GM23248 (cell line): ENCODE measurements around the gene TMTC1.

Experiments used
- EZH2 ChIP-seq: fragments of 200-600 bp; sonication (generic); IDR thresholded peaks from 2 replicates; pipeline ENCODE4 v1.6.1; 2018; ENCODE audit warnings: antibody characterized with exemption, mild to moderate bottlenecking; ENCODE audit not compliant: insufficient read depth, poor library complexity, severe bottlenecking
- EZH2phosphoT487 ChIP-seq: fragments of 200-600 bp; sonication (generic); IDR thresholded peaks from 2 replicates; pipeline ENCODE4 v1.6.1; 2018; ENCODE audit warnings: antibody characterized with exemption, moderate library complexity, mild to moderate bottlenecking, low read depth; ENCODE audit not compliant: insufficient read depth

DNA sequence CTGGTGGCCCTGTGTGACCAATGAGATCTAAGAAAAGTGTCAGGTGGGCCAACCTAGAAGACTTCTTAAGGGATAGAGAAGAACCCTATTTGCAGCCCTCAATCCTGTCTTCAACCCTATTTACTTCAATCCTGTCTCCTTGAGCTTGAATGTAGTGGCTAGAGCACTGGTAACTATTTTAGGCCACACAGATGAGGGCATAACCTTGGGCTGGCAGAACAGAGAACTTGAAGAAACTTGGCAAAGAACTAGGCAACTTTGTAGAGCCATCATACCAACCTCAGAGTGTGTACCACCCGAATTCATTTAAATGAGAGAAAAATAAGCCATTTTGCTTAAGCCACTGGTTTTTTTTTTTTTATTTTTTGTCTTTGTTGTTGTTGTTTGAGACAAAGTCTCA, 94.8 kb downstream of the TMTC1 start:
- TF ChIP-seq EZH2 (no peak), EZH2phosphoT487 (no peak)
